Uterus (tissue), 2 donors: Measurements from ENCODE around the gene PIEZO2.

ENCODE experiments used
- POLR2A ChIP-seq, 2 donors: fragments of 450-650 bp; IDR thresholded peaks; one replicate each; pipeline ENCODE4 v1.6.1; 2016; ENCODE audit warnings: antibody characterized with exemption in 2 of 2, mild to moderate bottlenecking in 1 of 2, moderate library complexity in 1 of 2
- TF ChIP-seq, protein P1 (sequence below), 4 experiments: fragments of 200-600 bp in 2 of 4; fragments of 450-650 bp in 2 of 4; sonication (generic) in 2 of 4; IDR thresholded peaks; one replicate each; pipeline ENCODE4 v1.5.1; 2016 to 2019; ENCODE audit warnings: antibody characterized with exemption in 4 of 4, mild to moderate bottlenecking in 2 of 4, moderate library complexity in 1 of 4

DNA sequence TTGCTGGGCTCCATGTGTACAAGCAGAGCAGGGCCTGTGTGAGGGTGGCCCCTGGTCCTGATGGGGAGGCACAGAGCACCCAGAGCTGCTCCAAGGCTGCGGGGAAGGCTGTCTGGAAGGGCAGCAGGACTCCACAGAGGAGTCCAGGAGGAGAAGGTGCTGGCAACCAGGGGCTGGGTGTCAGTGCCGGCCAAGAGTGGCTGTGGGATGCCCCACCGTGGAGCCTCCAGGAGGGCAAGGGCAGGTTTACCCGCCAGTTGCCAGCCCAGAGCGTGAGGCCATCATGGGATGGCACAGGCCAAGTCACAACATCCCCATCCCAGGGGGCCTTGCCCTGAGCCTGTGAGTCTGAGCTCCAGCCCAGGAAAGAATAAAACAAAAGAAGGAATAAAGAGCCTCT is 381.7 kb downstream of the PIEZO2 start:
- TF ChIP-seq, protein P1, sequence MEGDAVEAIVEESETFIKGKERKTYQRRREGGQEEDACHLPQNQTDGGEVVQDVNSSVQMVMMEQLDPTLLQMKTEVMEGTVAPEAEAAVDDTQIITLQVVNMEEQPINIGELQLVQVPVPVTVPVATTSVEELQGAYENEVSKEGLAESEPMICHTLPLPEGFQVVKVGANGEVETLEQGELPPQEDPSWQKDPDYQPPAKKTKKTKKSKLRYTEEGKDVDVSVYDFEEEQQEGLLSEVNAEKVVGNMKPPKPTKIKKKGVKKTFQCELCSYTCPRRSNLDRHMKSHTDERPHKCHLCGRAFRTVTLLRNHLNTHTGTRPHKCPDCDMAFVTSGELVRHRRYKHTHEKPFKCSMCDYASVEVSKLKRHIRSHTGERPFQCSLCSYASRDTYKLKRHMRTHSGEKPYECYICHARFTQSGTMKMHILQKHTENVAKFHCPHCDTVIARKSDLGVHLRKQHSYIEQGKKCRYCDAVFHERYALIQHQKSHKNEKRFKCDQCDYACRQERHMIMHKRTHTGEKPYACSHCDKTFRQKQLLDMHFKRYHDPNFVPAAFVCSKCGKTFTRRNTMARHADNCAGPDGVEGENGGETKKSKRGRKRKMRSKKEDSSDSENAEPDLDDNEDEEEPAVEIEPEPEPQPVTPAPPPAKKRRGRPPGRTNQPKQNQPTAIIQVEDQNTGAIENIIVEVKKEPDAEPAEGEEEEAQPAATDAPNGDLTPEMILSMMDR (IDR thresholded peaks at IDR 0.05) = no peak
- no peak for TF ChIP-seq POLR2A (IDR thresholded peaks at IDR 0.05)
